ENCODE data around the gene NEAT1. TPM values are rescaled to one million over a fixed set of nuclear protein-coding genes. Genes with fewer than 3 reads are reported as not detected.
"Not testable (repeated sequence)": the region's sequence is repeated elsewhere in the genome, so short reads cannot be mapped to it uniquely, and the experiment has no call there.

The NEAT1 gene
- total and polyA plus RNA-seq, 5 experiments from 2014 or later = 1.3 to 414 (median 2.9) TPM

GRCh38 chr11:65448418-65449105 lies 26.0 kb downstream of the NEAT1 start:
- Mint-ChIP-seq H3K27ac (peak overlapping the region in 8 of 10 donors; percentile 19 to 79 (median 38)), H3K4me3 (no peak overlapping the region), H3K36me3 (peaks cover 0 to 15% (median 0%) of the 10 kb centered on the region in 3 donors), H3K27me3 (no peaks in the 10 kb centered on the region), H3K9me3 (peaks cover 0 to 1% (median 0%) of the 10 kb centered on the region in 9 donors), H3K4me1 (peaks cover 4 to 21% (median 8%) of the 10 kb centered on the region in 4 donors)
- no peak for DNase-seq
- POLR2A ChIA-PET = interaction anchor here (0.6 to 2.5 kb wide), 4 partner anchors 12 to 50 kb away, joined by 3 to 10 read pairs (median 4); partner anchors contain the start of gene MALAT1
- no peak for ATAC-seq

GRCh38 chr11:65451301-65451700 lies 28.7 kb downstream of the NEAT1 start:
- POLR2A ChIA-PET, H3K36me3 Mint-ChIP-seq, H3K4me3 Mint-ChIP-seq, H3K9me3 Mint-ChIP-seq, H3K27ac Mint-ChIP-seq, ATAC-seq, DNase-seq, H3K27me3 Mint-ChIP-seq: not testable (repeated sequence)
- H3K4me1 Mint-ChIP-seq = peaks cover 3 to 35% (median 17%) of the 10 kb centered on the region in 4 donors

DNA sequence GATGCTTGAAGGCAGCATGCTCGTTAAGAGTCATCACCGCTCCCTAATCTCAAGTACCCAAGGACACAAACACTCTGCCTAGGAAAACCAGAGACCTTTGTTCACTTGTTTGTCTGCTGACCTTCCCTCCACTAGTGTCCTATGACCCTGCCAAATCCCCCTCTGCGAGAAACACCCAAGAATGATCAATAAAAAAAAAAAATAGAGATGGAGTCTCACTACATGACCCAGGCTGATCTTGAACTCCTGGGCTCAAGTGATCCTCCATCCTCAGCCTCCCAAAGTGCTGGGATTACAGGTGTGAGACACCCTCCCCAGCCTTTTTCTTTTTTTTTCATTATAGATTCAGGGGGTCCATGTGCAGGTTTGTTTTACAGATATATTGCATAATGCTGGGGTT lies 29.7 kb downstream of the NEAT1 start:
- ATAC-seq, H3K27me3 Mint-ChIP-seq, H3K36me3 Mint-ChIP-seq, DNase-seq, H3K4me3 Mint-ChIP-seq, POLR2A ChIA-PET, H3K9me3 Mint-ChIP-seq, H3K27ac Mint-ChIP-seq: not testable (repeated sequence)
- peaks cover 3 to 39% (median 20%) of the 10 kb centered on the region in 4 donors for H3K4me1 Mint-ChIP-seq

GRCh38 chr11:65452806-65453490 lies 30.4 kb downstream of the NEAT1 start:
- ATAC-seq (no peak), DNase-seq (no peak)
- H3K36me3 Mint-ChIP-seq = no peaks in the 10 kb centered on the region
- H3K4me3 Mint-ChIP-seq = peak overlapping the region in 3 of 10 donors; percentile 20 to 48 (median 46)
- peaks cover 3 to 40% (median 19%) of the 10 kb centered on the region in 4 donors for H3K4me1 Mint-ChIP-seq
- peaks cover 0 to 1% (median 0%) of the 10 kb centered on the region in 9 donors for H3K9me3 Mint-ChIP-seq
- H3K27ac Mint-ChIP-seq = peak overlapping the region in 5 of 10 donors; percentile 17 to 67 (median 45)
- no peaks in the 10 kb centered on the region for H3K27me3 Mint-ChIP-seq
- POLR2A ChIA-PET = interaction anchor here (0.6 to 1.1 kb wide), 4 partner anchors 17 to 56 kb away, joined by 3 to 8 read pairs (median 4); no protein-coding TSS in a partner anchor

DNA sequence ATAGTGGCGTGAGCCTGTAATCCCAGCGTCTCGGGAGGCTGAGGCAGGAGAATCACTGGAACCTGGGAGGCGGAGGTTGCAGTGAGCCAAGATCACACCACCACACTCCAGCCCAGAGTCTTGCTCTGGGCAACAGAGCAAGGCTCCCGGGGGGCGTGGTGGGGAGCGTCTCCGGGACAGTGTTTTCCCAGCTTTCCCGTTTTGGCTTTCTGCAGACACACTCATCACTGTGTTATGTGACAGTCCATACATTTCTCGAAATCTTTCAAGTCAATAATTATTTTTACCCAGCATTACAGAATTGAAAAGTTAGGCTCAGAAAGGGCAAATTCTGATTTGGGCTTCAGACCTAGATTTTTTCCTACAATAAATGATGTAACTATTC lies 31.7 kb downstream of the NEAT1 start:
- Mint-ChIP-seq H3K27ac (peak overlapping the region; percentile 57 to 95 (median 91)), H3K4me3 (peak overlapping the region; percentile 81 to 96 (median 90)), H3K4me1 (peaks cover 3 to 36% (median 19%) of the 10 kb centered on the region in 4 donors), H3K36me3 (no peaks in the 10 kb centered on the region), H3K9me3 (no peaks in the 10 kb centered on the region), H3K27me3 (no peaks in the 10 kb centered on the region)
- no peak for ATAC-seq
- POLR2A ChIA-PET = no interaction called here
- DNase-seq = no peak

DNA sequence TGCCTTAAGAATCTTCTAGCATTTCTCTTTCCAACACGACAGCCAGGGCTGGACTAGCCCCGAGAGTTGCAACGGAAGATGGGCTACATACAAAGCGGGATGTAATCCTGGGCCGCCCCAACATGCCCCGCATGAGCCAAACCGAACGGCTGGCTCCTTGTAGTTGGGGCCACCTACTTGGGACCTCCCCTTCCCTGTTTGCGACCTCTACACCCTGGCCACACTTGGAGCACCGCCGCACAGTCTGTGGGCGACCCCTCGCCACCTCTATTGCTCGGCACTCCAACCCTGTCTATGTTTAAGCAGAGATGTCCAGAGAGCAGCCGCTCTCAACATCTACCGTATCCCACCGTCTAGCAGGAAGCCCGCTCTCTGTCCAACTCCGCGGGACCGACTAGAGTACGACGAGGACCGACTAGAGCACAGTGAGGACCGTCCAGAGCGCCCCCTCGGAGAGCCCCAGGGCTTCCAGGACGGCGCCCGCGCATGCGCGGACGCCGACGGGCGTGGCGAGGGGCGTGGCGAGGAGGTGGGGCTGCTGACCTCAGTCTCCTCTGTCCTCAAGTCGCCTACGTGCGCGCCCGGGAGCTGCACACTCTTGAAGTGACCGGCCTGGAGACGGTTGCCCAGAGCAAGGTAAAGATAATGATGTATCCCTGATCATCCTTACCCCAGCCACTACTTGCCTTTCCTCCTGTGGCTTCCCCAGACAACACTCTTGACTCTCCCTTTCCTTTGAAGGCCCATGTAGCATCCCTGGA lies 32.3 kb downstream of the NEAT1 start:
- POLR2A ChIA-PET = interaction anchor here (0.5 to 1.8 kb wide), 6 partner anchors 10 to 55 kb away, joined by 3 to 8 read pairs (median 4); no protein-coding TSS in a partner anchor
- H3K9me3 Mint-ChIP-seq = no peaks in the 10 kb centered on the region

DNA sequence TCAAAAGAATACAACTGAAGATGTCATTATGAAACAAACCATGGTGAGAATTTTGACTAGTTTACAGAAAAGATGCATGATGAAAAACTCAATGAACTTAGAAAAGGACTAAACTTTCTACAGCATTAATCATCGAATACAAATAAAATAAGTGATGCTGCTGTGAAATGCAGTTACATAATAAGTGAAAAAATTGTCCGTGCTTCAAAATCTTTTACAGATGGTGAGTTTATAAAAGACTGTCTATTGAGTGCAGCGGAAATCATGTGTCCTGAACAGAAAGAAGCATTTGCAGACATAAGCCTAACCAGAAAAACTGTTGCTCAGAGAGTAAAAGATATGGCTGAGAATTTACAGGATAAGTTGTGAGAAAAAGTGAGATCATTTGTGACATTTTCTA lies 33.8 kb downstream of the NEAT1 start:
- peak overlapping the region; percentile 27 to 88 (median 72) for H3K4me3 Mint-ChIP-seq
- POLR2A ChIA-PET = interaction anchor here (0.8 to 1.8 kb wide), 5 partner anchors 15 to 55 kb away, joined by 3 to 8 read pairs (median 4); no protein-coding TSS in a partner anchor
- H3K4me1 Mint-ChIP-seq = peaks cover 3 to 35% (median 20%) of the 10 kb centered on the region in 4 donors
- no peaks in the 10 kb centered on the region for H3K9me3 Mint-ChIP-seq
- no peaks in the 10 kb centered on the region for H3K36me3 Mint-ChIP-seq
- H3K27ac Mint-ChIP-seq = peak overlapping the region in 5 of 10 donors; percentile 4 to 74 (median 50)
- H3K27me3 Mint-ChIP-seq = no peaks in the 10 kb centered on the region
- DNase-seq (no peak), ATAC-seq (no peak)

More for the DNA sequence above, 32.3 kb downstream of the NEAT1 start:
- Mint-ChIP-seq H3K4me1 (peaks cover 3 to 35% (median 20%) of the 10 kb centered on the region in 4 donors), H3K27ac (peak overlapping the region; percentile 57 to 95 (median 91)), H3K27me3 (no peaks in the 10 kb centered on the region), H3K36me3 (no peaks in the 10 kb centered on the region), H3K4me3 (peak overlapping the region; percentile 81 to 96 (median 90))
- ATAC-seq (peak; percentile 87 to 91), DNase-seq (peak; percentile 44 to 85 (median 70))

DNA sequence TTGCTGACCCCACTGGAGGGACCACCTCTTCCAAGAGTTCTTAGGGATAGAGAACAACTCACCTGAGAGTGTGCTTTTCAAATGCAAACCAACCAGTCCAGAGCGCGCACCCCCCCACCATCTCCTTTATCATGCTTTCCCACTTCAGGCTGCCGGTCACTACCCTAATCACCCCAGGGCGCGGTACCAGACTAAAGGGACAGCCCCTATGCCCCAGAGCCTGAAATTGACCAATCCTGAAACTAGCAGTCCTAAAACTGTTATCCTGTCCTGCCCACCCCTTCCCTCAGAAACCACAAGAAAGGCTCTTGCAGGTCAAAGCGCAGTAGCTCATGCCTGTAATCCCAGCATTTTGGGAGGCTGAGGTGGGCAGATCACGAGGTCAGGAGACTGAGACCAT lies 37.0 kb downstream of the NEAT1 start:
- DNase-seq (no peak), ATAC-seq (no peak)
- Mint-ChIP-seq H3K4me1 (peaks cover 3 to 23% (median 16%) of the 10 kb centered on the region in 4 donors), H3K4me3 (no peak overlapping the region), H3K27ac (no peak overlapping the region), H3K36me3 (no peaks in the 10 kb centered on the region), H3K9me3 (no peaks in the 10 kb centered on the region), H3K27me3 (no peaks in the 10 kb centered on the region)
- POLR2A ChIA-PET = interaction anchor here (0.7 to 24.4 kb wide), 3 partner anchors 13 to 73 kb away, joined by 3 to 959 read pairs (median 4); partner anchors contain the start of genes FRMD8 and MALAT1

GRCh38 chr11:65465471-65465870 lies 42.9 kb downstream of the NEAT1 start:
- H3K4me3 Mint-ChIP-seq, H3K36me3 Mint-ChIP-seq, H3K27me3 Mint-ChIP-seq, ATAC-seq, H3K4me1 Mint-ChIP-seq, H3K27ac Mint-ChIP-seq, H3K9me3 Mint-ChIP-seq, DNase-seq: not testable (repeated sequence)
- POLR2A ChIA-PET = interaction anchor here (0.7 to 24.4 kb wide), 3 partner anchors 38 to 240 kb away, joined by 3 to 959 read pairs (median 88); partner anchors contain the start of gene MALAT1

DNA sequence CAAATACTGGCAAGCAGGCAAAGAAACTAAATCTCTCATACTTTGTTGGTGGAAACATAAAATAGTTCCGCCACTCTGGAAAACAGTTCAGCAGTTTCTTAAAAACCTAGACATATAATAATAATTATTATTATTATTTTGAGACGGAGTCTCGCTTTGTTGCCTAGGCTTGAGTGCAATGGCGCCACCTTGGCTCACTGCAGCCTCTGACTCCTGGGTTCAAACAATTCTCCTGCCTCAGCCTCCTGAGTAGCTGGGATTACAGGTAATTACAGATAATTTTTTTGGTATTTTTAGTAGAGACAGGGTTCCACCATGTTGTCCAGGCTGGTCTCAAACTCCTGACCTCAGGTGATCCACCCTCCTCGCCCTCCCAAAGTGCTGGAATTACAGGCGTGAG lies 44.7 kb downstream of the NEAT1 start:
- not testable (repeated sequence) for H3K4me3 Mint-ChIP-seq, H3K27ac Mint-ChIP-seq, DNase-seq, H3K27me3 Mint-ChIP-seq, H3K36me3 Mint-ChIP-seq, H3K9me3 Mint-ChIP-seq, ATAC-seq
- H3K4me1 Mint-ChIP-seq = peaks cover 3 to 27% (median 19%) of the 10 kb centered on the region in 4 donors
- POLR2A ChIA-PET = interaction anchor here (0.7 to 24.4 kb wide), 4 partner anchors 8 to 49 kb away, joined by 3 to 959 read pairs (median 46); partner anchors contain the start of gene MALAT1

GRCh38 chr11:65468874-65469333 lies 46.3 kb downstream of the NEAT1 start:
- DNase-seq (peak in 9 of 10 donors; percentile 30 to 78 (median 42)), ATAC-seq (peak in 1 of 2 donors; percentile 25)
- Mint-ChIP-seq H3K27me3 (no peaks in the 10 kb centered on the region), H3K4me1 (peaks cover 3 to 35% (median 23%) of the 10 kb centered on the region in 4 donors), H3K36me3 (no peaks in the 10 kb centered on the region), H3K9me3 (no peaks in the 10 kb centered on the region), H3K4me3 (no peak overlapping the region), H3K27ac (peak overlapping the region in 4 of 10 donors; percentile 34 to 67 (median 46))
- POLR2A ChIA-PET = interaction anchor here (1.0 to 24.4 kb wide), 4 partner anchors 9 to 51 kb away, joined by 4 to 959 read pairs (median 46); partner anchors contain the start of gene MALAT1
